ENCODE data around the gene RABEP2. TPM values are rescaled to one million over a fixed set of nuclear protein-coding genes. Genes with fewer than 3 reads are reported as not detected.

RABEP2 gene
- total RNA-seq, 1 donor from 2014 or later: 17.7 TPM

DNA sequence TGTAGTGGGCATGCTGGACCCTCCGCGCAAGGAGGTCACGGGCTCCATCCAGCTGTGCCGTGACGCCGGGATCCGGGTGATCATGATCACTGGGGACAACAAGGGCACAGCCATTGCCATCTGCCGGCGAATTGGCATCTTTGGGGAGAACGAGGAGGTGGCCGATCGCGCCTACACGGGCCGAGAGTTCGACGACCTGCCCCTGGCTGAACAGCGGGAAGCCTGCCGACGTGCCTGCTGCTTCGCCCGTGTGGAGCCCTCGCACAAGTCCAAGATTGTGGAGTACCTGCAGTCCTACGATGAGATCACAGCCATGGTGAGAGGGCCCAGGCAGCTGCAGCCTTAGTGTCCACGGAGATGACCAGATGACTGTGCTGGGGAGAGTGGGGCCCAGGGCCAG lies 24.4 kb downstream of the RABEP2 start:
- TF ChIP-seq, protein P1, sequence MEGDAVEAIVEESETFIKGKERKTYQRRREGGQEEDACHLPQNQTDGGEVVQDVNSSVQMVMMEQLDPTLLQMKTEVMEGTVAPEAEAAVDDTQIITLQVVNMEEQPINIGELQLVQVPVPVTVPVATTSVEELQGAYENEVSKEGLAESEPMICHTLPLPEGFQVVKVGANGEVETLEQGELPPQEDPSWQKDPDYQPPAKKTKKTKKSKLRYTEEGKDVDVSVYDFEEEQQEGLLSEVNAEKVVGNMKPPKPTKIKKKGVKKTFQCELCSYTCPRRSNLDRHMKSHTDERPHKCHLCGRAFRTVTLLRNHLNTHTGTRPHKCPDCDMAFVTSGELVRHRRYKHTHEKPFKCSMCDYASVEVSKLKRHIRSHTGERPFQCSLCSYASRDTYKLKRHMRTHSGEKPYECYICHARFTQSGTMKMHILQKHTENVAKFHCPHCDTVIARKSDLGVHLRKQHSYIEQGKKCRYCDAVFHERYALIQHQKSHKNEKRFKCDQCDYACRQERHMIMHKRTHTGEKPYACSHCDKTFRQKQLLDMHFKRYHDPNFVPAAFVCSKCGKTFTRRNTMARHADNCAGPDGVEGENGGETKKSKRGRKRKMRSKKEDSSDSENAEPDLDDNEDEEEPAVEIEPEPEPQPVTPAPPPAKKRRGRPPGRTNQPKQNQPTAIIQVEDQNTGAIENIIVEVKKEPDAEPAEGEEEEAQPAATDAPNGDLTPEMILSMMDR (IDR thresholded peaks at IDR 0.05; ENCODE audit: borderline replicate concordance): no peak
- Histone ChIP-seq H3K4me1 (no peaks in the 10 kb centered on the region), H3K4me3 (no peak overlapping the region), H3K27me3 (ENCODE audit: low read depth) (no peaks in the 10 kb centered on the region), H3K36me3 (peaks cover 14% of the 10 kb centered on the region), H3K27ac (replicated peaks) (no peak overlapping the region), H3K9me3 (replicated peaks) (no peaks in the 10 kb centered on the region)
- intact Hi-C loops (cut with micrococcal nuclease): no loop called here
- DNase-seq: no peak

DNA sequence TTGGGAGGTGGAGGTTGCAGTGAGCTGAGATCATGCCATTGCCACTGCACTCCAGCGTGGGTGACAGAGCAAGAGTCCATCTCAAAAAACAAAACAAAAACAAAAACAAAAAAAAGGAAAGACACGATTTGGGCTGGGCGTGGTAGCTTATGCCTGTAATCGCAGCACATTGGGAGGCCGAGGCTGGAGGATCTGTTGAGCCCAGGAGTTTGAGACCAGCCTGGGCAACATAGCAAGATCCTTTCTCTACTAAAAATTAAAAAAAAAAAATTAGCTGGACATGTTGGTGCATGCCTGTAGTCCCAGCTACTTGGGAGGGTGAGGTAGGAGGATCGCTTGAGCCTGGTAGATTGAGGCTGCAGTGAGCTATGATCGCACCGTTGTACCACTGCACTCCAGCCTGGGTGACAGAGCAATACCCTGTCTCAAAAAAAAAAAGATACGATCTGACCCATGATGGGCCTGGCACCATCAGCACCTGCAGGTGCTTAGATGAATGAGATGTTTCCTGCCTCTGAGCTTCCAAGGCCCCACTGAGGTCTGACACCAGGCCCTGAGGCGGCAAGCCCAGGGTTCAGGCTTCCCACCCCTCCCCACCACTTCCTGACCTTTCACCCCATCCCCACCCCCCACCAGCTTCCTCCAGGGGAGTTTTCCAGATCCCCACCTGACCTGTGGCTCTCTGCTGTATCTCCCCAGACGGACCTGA lies 25.0 kb downstream of the RABEP2 start:
- Histone ChIP-seq H3K9me3 (replicated peaks) (no peaks in the 10 kb centered on the region), H3K27ac (replicated peaks) (no peak overlapping the region), H3K4me3 (no peak overlapping the region), H3K36me3 (peaks cover 9% of the 10 kb centered on the region), H3K27me3 (ENCODE audit: low read depth) (no peaks in the 10 kb centered on the region), H3K4me1 (no peaks in the 10 kb centered on the region)
- intact Hi-C loops (cut with micrococcal nuclease): no loop called here
- DNase-seq: no peak
- TF ChIP-seq, protein P1 (IDR thresholded peaks at IDR 0.05; ENCODE audit: borderline replicate concordance): no peak

DNA sequence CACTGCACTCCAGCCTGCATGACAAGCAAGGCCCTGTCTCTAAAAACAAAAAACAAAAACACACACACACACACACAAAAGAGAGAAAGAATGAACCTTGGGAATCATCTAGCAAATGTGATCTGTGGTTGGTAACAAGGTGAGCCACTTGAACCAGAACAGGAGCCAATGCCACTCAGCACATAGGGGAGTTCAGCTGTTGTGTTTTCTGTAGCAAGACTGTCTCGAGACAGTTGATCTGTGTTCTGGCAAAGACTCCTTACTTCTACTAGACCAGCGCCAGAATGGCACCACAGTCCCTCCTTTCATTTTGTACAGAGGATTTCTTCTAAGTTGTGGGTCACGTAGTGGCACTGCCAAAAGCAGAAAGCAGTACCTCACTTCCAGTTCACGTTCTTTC lies 26.1 kb downstream of the RABEP2 start:
- TF ChIP-seq, protein P1 (IDR thresholded peaks at IDR 0.05; ENCODE audit: borderline replicate concordance): no peak
- Histone ChIP-seq H3K4me1 (no peaks in the 10 kb centered on the region), H3K4me3 (no peak overlapping the region), H3K27me3 (ENCODE audit: low read depth) (no peaks in the 10 kb centered on the region), H3K36me3 (no peaks in the 10 kb centered on the region), H3K27ac (replicated peaks) (no peak overlapping the region), H3K9me3 (replicated peaks) (no peaks in the 10 kb centered on the region)
- intact Hi-C loops (cut with micrococcal nuclease): no loop called here
- DNase-seq: no peak

DNA sequence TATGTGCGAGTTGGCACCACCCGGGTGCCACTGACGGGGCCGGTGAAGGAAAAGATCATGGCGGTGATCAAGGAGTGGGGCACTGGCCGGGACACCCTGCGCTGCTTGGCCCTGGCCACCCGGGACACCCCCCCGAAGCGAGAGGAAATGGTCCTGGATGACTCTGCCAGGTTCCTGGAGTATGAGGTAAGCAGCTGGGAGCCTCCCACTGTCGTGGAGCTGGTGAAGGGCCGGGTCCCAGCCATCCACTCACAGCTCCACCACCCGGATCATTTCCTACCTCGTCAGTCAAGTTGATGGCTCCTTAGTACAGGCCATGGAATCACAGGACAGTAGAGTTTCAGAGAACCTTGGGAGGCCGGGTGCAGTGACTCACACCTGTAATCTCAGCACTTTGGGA lies 26.8 kb downstream of the RABEP2 start:
- intact Hi-C loops (cut with micrococcal nuclease): no loop called here
- no peak for DNase-seq
- TF ChIP-seq, protein P1 (IDR thresholded peaks at IDR 0.05; ENCODE audit: borderline replicate concordance): no peak
- Histone ChIP-seq H3K4me1 (no peaks in the 10 kb centered on the region), H3K9me3 (replicated peaks) (no peaks in the 10 kb centered on the region), H3K27me3 (ENCODE audit: low read depth) (no peaks in the 10 kb centered on the region), H3K27ac (replicated peaks) (no peak overlapping the region), H3K36me3 (no peaks in the 10 kb centered on the region), H3K4me3 (no peak overlapping the region)

DNA sequence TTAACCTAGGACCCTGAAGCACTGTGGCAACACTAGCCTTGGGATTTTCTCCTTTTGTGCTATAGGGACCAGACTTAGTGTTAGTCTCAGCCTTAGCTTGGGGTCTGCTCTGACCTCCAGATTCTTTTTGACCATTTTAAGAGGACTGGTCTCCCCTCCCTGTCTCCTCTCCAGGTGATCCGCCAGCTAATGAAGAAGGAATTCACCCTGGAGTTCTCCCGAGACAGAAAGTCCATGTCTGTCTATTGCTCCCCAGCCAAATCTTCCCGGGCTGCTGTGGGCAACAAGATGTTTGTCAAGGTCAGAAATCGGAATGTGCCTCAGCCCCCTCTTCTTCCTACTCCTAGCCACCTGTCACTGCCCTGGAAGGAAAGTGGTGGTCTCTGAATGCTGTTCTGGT lies 27.2 kb downstream of the RABEP2 start:
- TF ChIP-seq, protein P1 (IDR thresholded peaks at IDR 0.05; ENCODE audit: borderline replicate concordance): no peak
- H3K4me1 ChIP-seq: no peaks in the 10 kb centered on the region
- no peaks in the 10 kb centered on the region for H3K27me3 ChIP-seq (ENCODE audit: low read depth)
- no peak overlapping the region for H3K4me3 ChIP-seq
- no peak overlapping the region for H3K27ac ChIP-seq (replicated peaks)
- no peaks in the 10 kb centered on the region for H3K9me3 ChIP-seq (replicated peaks)
- no peaks in the 10 kb centered on the region for H3K36me3 ChIP-seq
- intact Hi-C loops (cut with micrococcal nuclease): no loop called here
- DNase-seq: no peak
